HAP-1 (cell line): ENCODE results near the gene KAZN.

Experiments
- DNase-seq, 2 experiments: peaks; one replicate each; pipeline ENCODE4 v3.0.0-alpha.2; 2016 to 2020; ENCODE audit warnings: low spot score in 2 of 2
- H3K27me3 ChIP-seq: fragments of 250-450 bp; sonication (Bioruptor Pico); 2 replicates; pipeline ENCODE4 v1.5.1; 2020; ENCODE audit warnings: low read depth, mild to moderate bottlenecking, moderate library complexity
- H3K36me3 ChIP-seq: fragments of 250-450 bp; sonication (Bioruptor Pico); replicated peaks from 2 replicates; pipeline ENCODE4 v1.5.1; 2020; ENCODE audit warnings: mild to moderate bottlenecking
- H3K4me1 ChIP-seq: fragments of 250-450 bp; sonication (Bioruptor Pico); 2 replicates; pipeline ENCODE4 v1.5.1; 2020; ENCODE audit warnings: mild to moderate bottlenecking
- H3K4me3 ChIP-seq: fragments of 250-450 bp; sonication (Bioruptor Pico); 2 replicates; pipeline ENCODE4 v1.5.1; 2020; ENCODE audit warnings: mild to moderate bottlenecking, moderate library complexity
- H3K9me3 ChIP-seq: fragments of 250-450 bp; sonication (Bioruptor Pico); 2 replicates; pipeline ENCODE4 v1.5.1; 2020; ENCODE audit warnings: mild to moderate bottlenecking, moderate library complexity
- in situ Hi-C: fragments of 300-500 bp; cut with MboI; formaldehyde crosslinking; loops from 3 replicates; pipeline ENCODE4 v1.14.3; 2020; ENCODE audit warnings: low sequenced_read_pairs, inconsistent platforms, mixed read lengths

Gene KAZN

GRCh38 chr1:15055736-15056415 lies 457.4 kb downstream of the KAZN start:
- Histone ChIP-seq H3K9me3 (no peaks in the 10 kb centered on the region), H3K36me3 (no peaks in the 10 kb centered on the region; the same call in 1 of the 2 replicates), H3K4me1 (no peaks in the 10 kb centered on the region), H3K4me3 (no peak overlapping the region), H3K27me3 (no peaks in the 10 kb centered on the region)
- in situ Hi-C loops, result no loop called here
- DNase-seq, result no peak

- no peak for DNase-seq
- no peaks in the 10 kb centered on the region for H3K27me3 ChIP-seq
- H3K9me3 ChIP-seq, result no peaks in the 10 kb centered on the region
- H3K36me3 ChIP-seq, result no peaks in the 10 kb centered on the region; the same call in 1 of the 2 replicates
- no peak overlapping the region for H3K4me3 ChIP-seq
- in situ Hi-C loops, result no loop called here
- H3K4me1 ChIP-seq, result no peaks in the 10 kb centered on the region
These were observed 458.2 kb downstream of the KAZN start for GRCh38 chr1:15056515-15057285.

DNA sequence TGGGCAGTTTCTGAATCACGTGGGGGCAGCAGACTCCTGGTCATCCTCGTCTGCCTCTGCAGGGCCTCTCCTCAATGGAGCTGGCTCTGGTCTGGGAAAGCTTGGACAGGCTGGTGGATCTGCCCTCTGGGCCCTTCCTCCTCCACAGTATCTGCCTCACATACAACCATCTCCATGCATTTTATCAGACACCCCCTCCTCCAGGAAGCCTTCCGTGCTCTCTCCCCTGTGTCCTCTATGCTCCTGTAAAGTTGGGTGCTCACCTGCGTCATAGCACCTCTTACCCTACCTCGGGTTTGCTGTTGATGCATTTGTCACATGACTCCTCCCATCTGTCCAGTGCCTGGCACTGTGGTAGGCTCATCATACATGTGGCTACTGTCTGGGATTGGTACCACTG lies 459.3 kb downstream of the KAZN start:
- no peak overlapping the region for H3K4me3 ChIP-seq
- peaks cover 3% of the 10 kb centered on the region for H3K36me3 ChIP-seq
- in situ Hi-C loops, result no loop called here
- H3K4me1 ChIP-seq, result no peaks in the 10 kb centered on the region
- no peaks in the 10 kb centered on the region for H3K27me3 ChIP-seq
- H3K9me3 ChIP-seq, result 0 out of 2 replicates have a peak, but pooled peaks cover 5% of the 10 kb centered on the region
- DNase-seq, result no peak

GRCh38 chr1:15058261-15058660 lies 459.8 kb downstream of the KAZN start:
- in situ Hi-C loops, result no loop called here
- Histone ChIP-seq H3K9me3 (0 out of 2 replicates have a peak, but pooled peaks cover 5% of the 10 kb centered on the region), H3K4me3 (no peak overlapping the region), H3K36me3 (peaks cover 3% of the 10 kb centered on the region), H3K27me3 (no peaks in the 10 kb centered on the region), H3K4me1 (no peaks in the 10 kb centered on the region)
- no peak for DNase-seq

DNA sequence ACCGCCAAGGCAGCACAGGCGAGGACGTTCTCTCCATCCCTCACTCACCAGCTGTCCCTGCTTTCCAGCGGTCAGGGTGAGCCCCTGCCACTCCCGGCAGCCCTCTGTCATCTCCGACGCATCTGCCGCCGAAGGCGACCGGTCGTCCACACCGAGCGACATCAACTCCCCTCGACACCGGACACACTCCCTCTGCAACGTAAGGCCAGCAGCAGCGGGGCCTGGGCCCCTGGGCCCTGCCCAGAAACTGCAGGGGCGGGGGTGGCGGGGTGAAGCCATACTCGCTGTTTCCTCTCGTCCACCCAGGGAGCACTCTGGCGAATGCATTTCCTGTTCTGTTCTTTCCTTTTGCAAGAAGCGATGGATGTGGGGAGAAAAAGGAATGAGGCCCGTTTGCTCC lies 461.6 kb downstream of the KAZN start:
- no peak overlapping the region for H3K4me3 ChIP-seq
- H3K9me3 ChIP-seq, result 0 out of 2 replicates have a peak, but pooled peaks cover 5% of the 10 kb centered on the region
- in situ Hi-C loops, result no loop called here
- no peak for DNase-seq
- no peaks in the 10 kb centered on the region for H3K4me1 ChIP-seq
- H3K27me3 ChIP-seq, result no peaks in the 10 kb centered on the region
- peaks cover 3% of the 10 kb centered on the region for H3K36me3 ChIP-seq

GRCh38 chr1:15062479-15063099 lies 464.1 kb downstream of the KAZN start:
- H3K27me3 ChIP-seq, result no peaks in the 10 kb centered on the region
- H3K4me3 ChIP-seq, result no peak overlapping the region
- peaks cover 3% of the 10 kb centered on the region for H3K36me3 ChIP-seq
- no peak for DNase-seq
- in situ Hi-C loops, result no loop called here
- H3K9me3 ChIP-seq, result 0 out of 2 replicates have a peak, but pooled peaks cover 5% of the 10 kb centered on the region
- no peaks in the 10 kb centered on the region for H3K4me1 ChIP-seq

- in situ Hi-C loops, result no loop called here
These were observed 464.9 kb downstream of the KAZN start for GRCh38 chr1:15063346-15063745.

GRCh38 chr1:15063783-15064182 lies 465.3 kb downstream of the KAZN start:
- H3K4me3 ChIP-seq, result no peak overlapping the region
- in situ Hi-C loops, result no loop called here
- no peaks in the 10 kb centered on the region for H3K4me1 ChIP-seq
- H3K27me3 ChIP-seq, result no peaks in the 10 kb centered on the region
- H3K36me3 ChIP-seq, result peaks cover 3% of the 10 kb centered on the region; the same call in 1 of the 2 replicates
- no peak for DNase-seq
- 0 out of 2 replicates have a peak, but pooled peaks cover 5% of the 10 kb centered on the region for H3K9me3 ChIP-seq

More at GRCh38 chr1:15063346-15063745, 464.9 kb downstream of the KAZN start:
- H3K9me3 ChIP-seq, result 0 out of 2 replicates have a peak, but pooled peaks cover 5% of the 10 kb centered on the region
- H3K36me3 ChIP-seq, result peaks cover 3% of the 10 kb centered on the region
- H3K27me3 ChIP-seq, result no peaks in the 10 kb centered on the region
- DNase-seq, result no peak
- H3K4me1 ChIP-seq, result no peaks in the 10 kb centered on the region
- no peak overlapping the region for H3K4me3 ChIP-seq

GRCh38 chr1:15064217-15064929 lies 465.9 kb downstream of the KAZN start:
- no peaks in the 10 kb centered on the region for H3K27me3 ChIP-seq
- DNase-seq, result no peak
- H3K4me1 ChIP-seq, result no peaks in the 10 kb centered on the region
- H3K36me3 ChIP-seq, result peaks cover 3% of the 10 kb centered on the region; the same call in 1 of the 2 replicates
- in situ Hi-C loops, result no loop called here
- 0 out of 2 replicates have a peak, but pooled peaks cover 5% of the 10 kb centered on the region for H3K9me3 ChIP-seq
- no peak overlapping the region for H3K4me3 ChIP-seq

- H3K27me3 ChIP-seq, result no peaks in the 10 kb centered on the region
- H3K4me3 ChIP-seq, result no peak overlapping the region
- peaks cover 3% of the 10 kb centered on the region; the same call in 1 of the 2 replicates for H3K36me3 ChIP-seq
- H3K4me1 ChIP-seq, result no peaks in the 10 kb centered on the region
- no peak for DNase-seq
- 0 out of 2 replicates have a peak, but pooled peaks cover 5% of the 10 kb centered on the region for H3K9me3 ChIP-seq
- in situ Hi-C loops, result no loop called here
These were observed 466.8 kb downstream of the KAZN start for GRCh38 chr1:15065291-15065690.

- 0 out of 2 replicates have a peak, but pooled peaks cover 5% of the 10 kb centered on the region for H3K9me3 ChIP-seq
These were observed 467.3 kb downstream of the KAZN start for GRCh38 chr1:15065736-15066135.

GRCh38 chr1:15066191-15066590 lies 467.7 kb downstream of the KAZN start:
- no peak for DNase-seq
- H3K36me3 ChIP-seq, result peaks cover 3% of the 10 kb centered on the region; the same call in 1 of the 2 replicates
- 0 out of 2 replicates have a peak, but pooled peaks cover 5% of the 10 kb centered on the region for H3K9me3 ChIP-seq
- H3K27me3 ChIP-seq, result no peaks in the 10 kb centered on the region
- H3K4me1 ChIP-seq, result no peaks in the 10 kb centered on the region
- in situ Hi-C loops, result no loop called here
- H3K4me3 ChIP-seq, result no peak overlapping the region

More at GRCh38 chr1:15065736-15066135, 467.3 kb downstream of the KAZN start:
- H3K36me3 ChIP-seq, result peaks cover 3% of the 10 kb centered on the region; the same call in 1 of the 2 replicates
- no peaks in the 10 kb centered on the region for H3K4me1 ChIP-seq
- in situ Hi-C loops, result no loop called here
- DNase-seq, result no peak
- H3K4me3 ChIP-seq, result no peak overlapping the region
- no peaks in the 10 kb centered on the region for H3K27me3 ChIP-seq

DNA sequence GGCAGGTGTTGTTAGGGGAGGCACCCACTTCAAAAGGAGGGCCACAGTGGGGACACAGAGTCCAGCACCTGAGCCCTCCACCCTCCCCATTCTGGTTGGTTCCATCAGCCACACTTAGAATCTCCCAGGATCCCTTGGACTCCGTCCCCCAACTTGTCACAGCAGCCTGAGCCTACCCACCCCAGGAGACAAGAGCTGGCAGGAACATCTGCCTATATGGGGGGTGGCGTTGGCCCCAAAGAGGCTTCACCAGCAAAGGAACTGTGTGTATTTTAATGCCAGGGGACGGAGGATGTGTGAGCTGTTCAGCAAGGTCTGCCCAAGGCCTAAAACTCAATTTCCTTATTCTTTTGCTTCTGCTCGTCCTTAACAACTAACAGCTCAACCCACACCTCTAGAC lies 468.7 kb downstream of the KAZN start:
- peaks cover 3% of the 10 kb centered on the region; the same call in 1 of the 2 replicates for H3K36me3 ChIP-seq
- H3K4me1 ChIP-seq, result no peaks in the 10 kb centered on the region
- H3K4me3 ChIP-seq, result no peak overlapping the region
- in situ Hi-C loops, result no loop called here
- H3K9me3 ChIP-seq, result 0 out of 2 replicates have a peak, but pooled peaks cover 3% of the 10 kb centered on the region
- H3K27me3 ChIP-seq, result no peaks in the 10 kb centered on the region
- DNase-seq, result no peak
